HepG2 (cell line): ENCODE measurements around the gene FASTKD1. TPM values are rescaled to one million over a fixed set of nuclear protein-coding genes. Genes with fewer than 3 reads are reported as not detected.

Experiments
- ARID5B ChIP-seq: IDR thresholded peaks from 2 replicates; pipeline ENCODE4 v1.4.0; 2020; ENCODE audit warnings: mild to moderate bottlenecking, missing genetic modification reagents
- ATAD3A ChIP-seq: sonication (generic); formaldehyde crosslinking; IDR thresholded peaks from 2 replicates; pipeline ENCODE4 v1.4.0; 2020; ENCODE audit warnings: missing genetic modification reagents
- ATM ChIP-seq: fragments of 450-650 bp; IDR thresholded peaks from 2 replicates; pipeline ENCODE4 v1.7.1; 2017; ENCODE audit warnings: mild to moderate bottlenecking, borderline replicate concordance
- CERS6 ChIP-seq: sonication (generic); formaldehyde crosslinking; IDR thresholded peaks from 2 replicates; pipeline ENCODE4 v1.5.0; 2020; ENCODE audit warnings: missing genetic modification reagents
- HCFC1 ChIP-seq: fragments of 150-350 bp; IDR thresholded peaks from 2 replicates; pipeline ENCODE4 v1.6.1; 2014; ENCODE audit warnings: low read depth, low read length
- IRF1 ChIP-seq: sonication (generic); formaldehyde crosslinking; IDR thresholded peaks from 2 replicates; pipeline ENCODE4 v1.4.0; 2020; ENCODE audit warnings: low read depth, mild to moderate bottlenecking, missing genetic modification reagents
- NFE2L1 ChIP-seq: sonication (generic); formaldehyde crosslinking; IDR thresholded peaks from 2 replicates; pipeline ENCODE4 v1.4.0; 2020; ENCODE audit warnings: missing genetic modification reagents, mild to moderate bottlenecking, borderline replicate concordance
- PATZ1 ChIP-seq: sonication (generic); formaldehyde crosslinking; IDR thresholded peaks from 2 replicates; pipeline ENCODE4 v1.4.0; 2020; ENCODE audit warnings: missing genetic modification reagents
- RXRA ChIP-seq: sonication (generic); formaldehyde crosslinking; IDR thresholded peaks from 2 replicates; pipeline ENCODE4 v1.5.1; 2020; ENCODE audit warnings: missing genetic modification reagents
- SATB2 ChIP-seq: sonication (generic); formaldehyde crosslinking; IDR thresholded peaks from 2 replicates; pipeline ENCODE4 v1.5.0; 2020; ENCODE audit warnings: missing genetic modification reagents
- SMYD3 ChIP-seq: sonication (generic); formaldehyde crosslinking; IDR thresholded peaks from 2 replicates; pipeline ENCODE4 v1.8.1; 2023; ENCODE audit warnings: mild to moderate bottlenecking, missing genetic modification reagents
- SUZ12 ChIP-seq: fragments of 150-350 bp; IDR thresholded peaks from 2 replicates; pipeline ENCODE4 v1.6.1; 2014; ENCODE audit warnings: low read depth, low read length
- ZBTB8A ChIP-seq: sonication (generic); formaldehyde crosslinking; IDR thresholded peaks from 2 replicates; pipeline ENCODE4 v1.4.0; 2020; ENCODE audit warnings: mild to moderate bottlenecking, low read depth, missing genetic modification reagents, borderline replicate concordance
- ZMYM2 ChIP-seq: sonication (generic); formaldehyde crosslinking; IDR thresholded peaks from 2 replicates; pipeline ENCODE4 v1.8.0; 2022; ENCODE audit warnings: mild to moderate bottlenecking, missing genetic modification reagents
- ZNF562 ChIP-seq: sonication (generic); formaldehyde crosslinking; IDR thresholded peaks from 2 replicates; pipeline ENCODE4 v1.8.0; 2022; ENCODE audit warnings: missing genetic modification reagents, borderline replicate concordance
- ZNF605 ChIP-seq: sonication (generic); formaldehyde crosslinking; IDR thresholded peaks from 2 replicates; pipeline ENCODE4 v1.8.0; 2022; ENCODE audit warnings: mild to moderate bottlenecking, missing genetic modification reagents
- ZNF737 ChIP-seq: sonication (generic); formaldehyde crosslinking; IDR thresholded peaks from 2 replicates; pipeline ENCODE4 v1.5.0; 2020; ENCODE audit warnings: missing genetic modification reagents, mild to moderate bottlenecking, borderline replicate concordance
- ZNF839 ChIP-seq: sonication (generic); formaldehyde crosslinking; IDR thresholded peaks from 2 replicates; pipeline ENCODE4 v1.4.0; 2020; ENCODE audit warnings: missing genetic modification reagents, mild to moderate bottlenecking, borderline replicate concordance
- ZSCAN20 ChIP-seq: sonication (generic); formaldehyde crosslinking; IDR thresholded peaks from 2 replicates; pipeline ENCODE4 v1.4.0; 2020; ENCODE audit warnings: missing genetic modification reagents, mild to moderate bottlenecking, borderline replicate concordance
- polyA plus RNA-seq, 8 experiments: library from polyadenylated mRNA; depleted of rRNA in 3 of 8; stranded (reverse) in 7 of 8; unstranded in 1 of 8; fragments of >200 nt; fragmentation: Illumina TruSeq in 4 of 8; extraction: Trizol in 4 of 8; gene quantifications; 2 replicates each; pipeline versions ENCODE4 v1.2.1 to v1.2.3, GENCODE V29; 2011 to 2016; ENCODE audit warnings: low read depth in 4 of 8, missing spikeins in 1 of 8, mixed read lengths in 1 of 8; ENCODE audit not compliant: insufficient read depth in 1 of 8
- total RNA-seq, 5 experiments: library from RNA; depleted of rRNA; stranded (reverse); fragments of >200 nt; fragmentation: Illumina TruSeq; extraction: Trizol; gene quantifications; 2 replicates each; pipeline ENCODE4 v1.2.3, GENCODE V29; 2016; ENCODE audit warnings: low read depth in 1 of 5

The FASTKD1 gene
- total and polyA plus RNA-seq, 2 of the 13 experiments (the other 11 are each of a cell fraction or from before 2014, with no cell fraction given): 35.0 to 38.0 TPM

- TF ChIP-seq ARID5B (CRISPR knock-in tag) (peak; percentile 82), ZNF605 (CRISPR knock-in tag) (no peak; the same call in 1 of the 2 replicates), IRF1 (no peak), ZNF562 (no peak), CERS6 (CRISPR knock-in tag) (no peak), ZMYM2 (CRISPR knock-in tag) (peak; percentile 55; the same call in 1 of the 2 replicates), ZBTB8A (CRISPR knock-in tag) (peak; percentile 66; the same call in 1 of the 2 replicates), PATZ1 (peak; percentile 99), RXRA (peak; percentile 70; the same call in 1 of the 2 replicates), SATB2 (CRISPR knock-in tag) (peak; percentile 20; the same call in 1 of the 2 replicates), SMYD3 (CRISPR knock-in tag) (peak; percentile 37; the same call in 1 of the 2 replicates), ZNF737 (peak; percentile 75; the same call in 1 of the 2 replicates), ATAD3A (CRISPR knock-in tag) (no peak), ZSCAN20 (CRISPR knock-in tag) (0 out of 2 replicates have a peak, but pooled peaks have one; percentile 27), NFE2L1 (CRISPR knock-in tag) (no peak), ZNF839 (CRISPR knock-in tag) (peak; percentile 72), HCFC1 (peak; percentile 81), ATM (no peak), SUZ12 (no peak)
Observed at GRCh38 chr2:169584005-169584877, 10.6 kb upstream of the FASTKD1 start, which contains the start of gene PPIG (continued).
